Ectodermal cell (in vitro differentiated cells): ENCODE measurements around the gene MAGI2.

Source experiments
- H3K27ac ChIP-seq: 2 replicates; pipeline ENCODE4 v1.7.0; 2013; ENCODE audit warnings: mild to moderate bottlenecking, low read depth, low read length; ENCODE audit not compliant: insufficient read depth, poor library complexity, severe bottlenecking
- H3K27me3 ChIP-seq: 2 replicates; pipeline ENCODE4 v1.7.0; 2013; ENCODE audit warnings: mild to moderate bottlenecking, low read length; ENCODE audit not compliant: insufficient read depth, control insufficient read depth, poor library complexity, severe bottlenecking
- H3K36me3 ChIP-seq: one replicate; pipeline ENCODE4 v1.7.0; 2013; ENCODE audit warnings: low read length; ENCODE audit not compliant: control insufficient read depth, insufficient read depth
- H3K4me1 ChIP-seq: one replicate; pipeline ENCODE4 v1.7.0; 2013; ENCODE audit warnings: low read length; ENCODE audit not compliant: control insufficient read depth, insufficient read depth
- H3K4me3 ChIP-seq: 2 replicates; pipeline ENCODE4 v1.7.0; 2013; ENCODE audit warnings: low read depth, low read length, control low read depth; ENCODE audit not compliant: insufficient read depth
- H3K9me3 ChIP-seq: 2 replicates; pipeline ENCODE4 v1.7.0; 2013; ENCODE audit warnings: mild to moderate bottlenecking, low read length, moderate library complexity; ENCODE audit not compliant: control insufficient read depth
- WGBS, 2 experiments: methylation state at CpG; one replicate each; pipeline ENCODE4 v1.1.7; 2013; ENCODE audit warnings: missing lambda C conversion rate in 2 of 2; 5-methylcytosine and 5-hydroxymethylcytosine counted together

The MAGI2 gene

DNA sequence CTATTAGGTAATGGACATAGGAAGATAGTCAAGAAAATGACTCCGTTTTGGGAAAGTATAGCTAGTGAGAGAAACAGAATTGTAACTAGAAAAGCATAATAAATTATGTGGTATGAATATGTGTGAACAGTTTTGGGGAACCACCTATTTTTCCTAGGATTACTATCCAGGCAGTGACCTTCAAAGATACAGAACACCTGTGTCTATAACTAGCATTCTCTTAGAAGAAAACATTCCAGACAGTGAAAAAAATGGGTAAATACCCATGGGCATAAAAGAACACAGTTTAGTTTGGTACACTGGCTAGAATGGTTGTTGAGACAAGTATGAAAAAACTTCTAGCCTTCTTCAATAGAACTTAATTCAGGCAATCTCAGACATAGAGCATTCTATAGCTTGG, 690.8 kb downstream of the MAGI2 start:
- WGBS, 2 experiments: 88 to 100% methylated on average over 1 of the region's 1 CpG
- Histone ChIP-seq H3K4me1 (no peaks in the 10 kb centered on the region), H3K4me3 (no peak overlapping the region), H3K36me3 (no peaks in the 10 kb centered on the region), H3K27ac (no peak overlapping the region), H3K27me3 (no peaks in the 10 kb centered on the region), H3K9me3 (no peaks in the 10 kb centered on the region)

DNA sequence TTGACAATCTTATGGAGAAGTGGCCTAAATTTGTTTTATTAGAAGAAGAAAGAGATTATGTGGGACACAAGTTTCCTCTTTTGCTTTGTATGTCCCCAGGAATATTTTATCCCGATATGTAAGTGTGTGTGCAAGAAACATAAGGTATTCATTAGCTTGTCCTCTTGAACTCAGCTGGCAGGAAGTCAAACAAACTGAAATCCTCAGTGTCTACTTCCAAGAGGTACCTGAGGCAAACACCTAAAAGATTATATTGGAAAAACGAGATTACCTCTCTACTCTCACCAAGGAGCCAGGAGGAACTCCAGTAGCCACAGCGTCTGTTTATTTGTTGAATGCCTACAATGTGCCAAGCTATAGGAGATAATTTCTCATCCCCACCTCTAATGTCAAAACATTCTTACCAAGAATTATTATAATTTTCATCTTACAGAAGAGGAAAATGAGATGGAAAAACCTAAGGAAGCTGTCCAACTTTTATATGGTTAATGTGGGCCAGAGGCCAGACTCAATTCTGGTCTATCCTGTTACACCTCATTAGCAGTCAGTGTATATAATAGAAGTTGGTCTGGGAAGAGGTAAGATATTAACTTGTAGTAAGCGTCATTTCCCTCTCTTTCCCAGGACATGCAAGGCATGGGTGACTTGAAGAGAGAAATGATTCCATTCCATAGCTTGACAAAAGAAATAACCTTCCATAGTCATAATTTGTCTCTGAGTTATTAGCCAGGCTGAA, 692.7 kb downstream of the MAGI2 start:
- Histone ChIP-seq H3K27me3 (no peaks in the 10 kb centered on the region), H3K9me3 (no peaks in the 10 kb centered on the region), H3K27ac (no peak overlapping the region), H3K4me3 (no peak overlapping the region), H3K4me1 (no peaks in the 10 kb centered on the region), H3K36me3 (no peaks in the 10 kb centered on the region)
- 72 to 97% methylated on average over 3 to 4 of the region's 4 CpGs for WGBS, 2 experiments

GRCh38 chr7:78752554-78752953, 700.9 kb downstream of the MAGI2 start:
- Histone ChIP-seq H3K27me3 (no peaks in the 10 kb centered on the region), H3K4me3 (no peak overlapping the region), H3K4me1 (no peaks in the 10 kb centered on the region), H3K27ac (no peak overlapping the region), H3K36me3 (no peaks in the 10 kb centered on the region), H3K9me3 (no peaks in the 10 kb centered on the region)

DNA sequence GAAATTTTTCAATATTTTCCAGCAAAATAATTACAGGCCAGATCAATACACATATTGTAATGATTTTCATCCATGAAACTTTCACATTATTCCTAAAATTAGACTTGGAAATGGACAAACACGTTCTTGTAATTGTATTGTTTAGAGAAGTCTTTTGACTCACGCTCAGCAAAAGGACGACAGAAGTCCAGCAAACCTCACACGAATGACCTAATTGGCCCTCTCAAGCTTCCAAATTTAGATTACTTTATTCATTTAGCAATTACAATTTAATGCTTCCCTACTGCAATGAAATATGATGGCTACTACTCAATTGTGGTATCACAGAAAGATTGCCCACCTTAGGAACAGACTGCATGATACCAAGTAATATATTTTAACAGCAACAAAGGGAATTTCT, 702.2 kb downstream of the MAGI2 start:
- Histone ChIP-seq H3K4me1 (no peaks in the 10 kb centered on the region), H3K27me3 (no peaks in the 10 kb centered on the region), H3K27ac (no peak overlapping the region), H3K36me3 (no peaks in the 10 kb centered on the region), H3K9me3 (no peaks in the 10 kb centered on the region), H3K4me3 (no peak overlapping the region)
- 93 to 96% methylated on average over 3 to 4 of the region's 4 CpGs for WGBS, 2 experiments

GRCh38 chr7:78749052-78749746, 704.3 kb downstream of the MAGI2 start:
- WGBS, 2 experiments: 68 to 72% methylated on average over 5 of the region's 5 CpGs
- Histone ChIP-seq H3K27me3 (no peaks in the 10 kb centered on the region), H3K27ac (no peak overlapping the region), H3K4me1 (no peaks in the 10 kb centered on the region), H3K9me3 (no peaks in the 10 kb centered on the region), H3K4me3 (no peak overlapping the region), H3K36me3 (no peaks in the 10 kb centered on the region)

DNA sequence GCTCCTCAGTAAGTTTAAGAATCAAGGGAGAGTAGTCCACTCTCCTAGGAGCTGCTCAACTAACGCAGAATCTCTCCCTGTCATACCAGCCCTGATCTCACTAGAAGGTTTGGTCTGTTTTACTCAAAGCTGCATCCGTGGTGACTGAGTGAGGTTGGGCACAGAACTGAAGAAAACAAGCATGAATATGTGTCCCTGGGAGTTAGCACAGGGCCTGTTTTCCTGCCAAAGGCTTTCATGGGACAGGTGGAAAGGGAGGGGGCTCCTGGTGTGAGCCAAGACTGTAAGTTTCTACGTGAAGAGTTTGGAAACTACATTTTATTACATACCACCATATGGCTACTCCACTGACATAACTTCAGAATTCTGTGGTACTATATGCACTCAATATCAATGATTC, 705.9 kb downstream of the MAGI2 start:
- H3K27me3 ChIP-seq: no peaks in the 10 kb centered on the region
- no peaks in the 10 kb centered on the region for H3K4me1 ChIP-seq
- H3K4me3 ChIP-seq: no peak overlapping the region
- H3K36me3 ChIP-seq: no peaks in the 10 kb centered on the region
- WGBS, 2 experiments: 72 to 73% methylated on average over 3 of the region's 3 CpGs
- no peak overlapping the region for H3K27ac ChIP-seq
- no peaks in the 10 kb centered on the region for H3K9me3 ChIP-seq

DNA sequence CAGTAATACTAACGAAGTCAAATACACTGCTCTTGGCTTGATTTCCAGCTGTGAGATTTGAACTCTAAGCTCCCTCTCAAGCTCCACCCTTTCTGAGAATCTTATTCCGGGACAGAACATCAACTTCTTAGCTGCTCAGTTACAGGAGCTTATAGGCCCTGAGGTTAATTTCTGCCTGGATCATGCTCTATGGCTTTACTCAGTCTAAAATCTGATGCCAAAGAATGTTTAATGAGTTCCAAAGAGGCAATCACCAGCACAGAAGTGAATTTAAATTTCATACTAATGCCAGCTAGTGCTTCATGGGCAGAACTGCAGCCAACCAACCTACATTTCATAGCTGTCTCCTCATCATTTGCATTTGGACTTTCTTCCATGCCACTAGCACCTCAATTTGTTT, 707.2 kb downstream of the MAGI2 start:
- 58 to 73% methylated on average over 2 of the region's 2 CpGs for WGBS, 2 experiments
- Histone ChIP-seq H3K9me3 (no peaks in the 10 kb centered on the region), H3K4me3 (no peak overlapping the region), H3K36me3 (no peaks in the 10 kb centered on the region), H3K27me3 (no peaks in the 10 kb centered on the region), H3K4me1 (no peaks in the 10 kb centered on the region), H3K27ac (no peak overlapping the region)

GRCh38 chr7:78742694-78743093, 710.8 kb downstream of the MAGI2 start:
- Histone ChIP-seq H3K27me3 (no peaks in the 10 kb centered on the region), H3K4me3 (no peak overlapping the region), H3K4me1 (no peaks in the 10 kb centered on the region), H3K9me3 (no peaks in the 10 kb centered on the region), H3K27ac (no peak overlapping the region), H3K36me3 (no peaks in the 10 kb centered on the region)
- 85 to 93% methylated on average over 1 of the region's 1 CpG for WGBS, 2 experiments

- WGBS, 2 experiments: no CpG with 5 or more reads among the region's 1 CpG
- Histone ChIP-seq H3K27me3 (no peaks in the 10 kb centered on the region), H3K9me3 (no peaks in the 10 kb centered on the region), H3K4me1 (no peaks in the 10 kb centered on the region), H3K27ac (no peak overlapping the region), H3K4me3 (no peak overlapping the region), H3K36me3 (no peaks in the 10 kb centered on the region)
Observed at GRCh38 chr7:78736548-78736947, 716.9 kb downstream of the MAGI2 start.

DNA sequence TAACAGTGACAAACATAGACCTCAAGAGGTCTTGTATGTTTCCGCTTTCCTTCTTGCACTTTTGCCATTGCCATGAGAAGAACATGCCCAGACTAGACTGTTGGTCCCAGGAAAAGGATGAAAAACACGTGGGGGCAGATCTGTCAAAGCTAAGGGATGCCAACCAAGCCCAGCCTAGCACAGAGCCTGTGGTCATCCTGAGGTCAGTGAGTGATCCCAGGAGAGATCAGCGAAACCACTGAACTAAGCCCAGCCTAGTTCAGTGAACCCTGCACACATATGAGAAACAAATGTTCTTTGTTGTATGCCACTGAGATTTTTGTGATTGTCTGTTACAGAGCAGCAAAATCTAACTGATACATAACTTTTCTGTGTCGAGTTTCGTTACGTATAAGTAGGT, 718.8 kb downstream of the MAGI2 start:
- Histone ChIP-seq H3K27ac (no peak overlapping the region), H3K4me3 (no peak overlapping the region), H3K4me1 (no peaks in the 10 kb centered on the region), H3K27me3 (no peaks in the 10 kb centered on the region), H3K9me3 (no peaks in the 10 kb centered on the region), H3K36me3 (no peaks in the 10 kb centered on the region)
- 85 to 87% methylated on average over 3 of the region's 6 CpGs for WGBS, 2 experiments
